Measurements from ENCODE around the gene PITPNB.

PITPNB gene

GRCh38 chr22:27875951-27876350 is 43.1 kb downstream of the PITPNB start:
- H3K36me3 ChIP-seq (ENCODE audit: control insufficient read depth, low read depth, low read length) = peaks cover 25% of the 10 kb centered on the region
- H3K9me3 ChIP-seq (ENCODE audit: control insufficient read depth, low read depth, low read length) = no peaks in the 10 kb centered on the region
- no peak overlapping the region for H3K4me3 ChIP-seq (ENCODE audit: low read length)
- peaks cover 22% of the 10 kb centered on the region for H3K4me1 ChIP-seq (ENCODE audit: control insufficient read depth, low read depth, low read length)
- H3K27ac ChIP-seq (ENCODE audit: low read length) = no peak overlapping the region
- H3K9ac ChIP-seq (ENCODE audit: low read length) = no peak overlapping the region
- no peaks in the 10 kb centered on the region for H3K27me3 ChIP-seq (ENCODE audit: control insufficient read depth, insufficient read depth, low read length)

DNA sequence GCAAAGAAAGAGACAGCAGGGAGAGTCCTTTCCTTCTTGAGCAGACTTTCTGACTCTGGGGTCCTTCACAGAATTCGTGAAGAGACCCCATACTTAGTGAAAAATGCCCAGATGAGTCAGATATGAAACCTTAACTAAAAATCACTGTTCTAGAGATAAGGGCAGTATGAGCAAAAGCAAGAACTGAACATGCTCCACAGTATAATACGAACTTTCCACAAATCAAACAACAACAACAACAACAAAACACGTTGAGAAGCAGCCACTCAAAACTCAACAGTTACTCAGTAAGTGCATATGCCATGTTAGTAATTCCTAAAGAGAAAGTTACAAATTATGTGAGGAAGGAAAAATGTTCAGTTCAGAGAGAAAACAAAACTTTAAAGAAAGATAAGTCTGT is 44.3 kb downstream of the PITPNB start:
- Histone ChIP-seq H3K27ac (ENCODE audit: low read length) (no peak overlapping the region), H3K4me1 (ENCODE audit: control insufficient read depth, low read depth, low read length) (peaks cover 18% of the 10 kb centered on the region), H3K4me3 (ENCODE audit: low read length) (no peak overlapping the region), H3K9ac (ENCODE audit: low read length) (no peak overlapping the region), H3K36me3 (ENCODE audit: control insufficient read depth, low read depth, low read length) (peaks cover 33% of the 10 kb centered on the region), H3K27me3 (ENCODE audit: control insufficient read depth, insufficient read depth, low read length) (no peaks in the 10 kb centered on the region), H3K9me3 (ENCODE audit: control insufficient read depth, low read depth, low read length) (no peaks in the 10 kb centered on the region)

- no peaks in the 10 kb centered on the region for H3K9me3 ChIP-seq (ENCODE audit: control insufficient read depth, low read depth, low read length)
- H3K36me3 ChIP-seq (ENCODE audit: control insufficient read depth, low read depth, low read length) = peaks cover 37% of the 10 kb centered on the region
- no peak overlapping the region for H3K4me3 ChIP-seq (ENCODE audit: low read length)
- H3K27me3 ChIP-seq (ENCODE audit: control insufficient read depth, insufficient read depth, low read length) = no peaks in the 10 kb centered on the region
- no peak overlapping the region for H3K27ac ChIP-seq (ENCODE audit: low read length)
- H3K4me1 ChIP-seq (ENCODE audit: control insufficient read depth, low read depth, low read length) = peaks cover 17% of the 10 kb centered on the region
- no peak overlapping the region for H3K9ac ChIP-seq (ENCODE audit: low read length)
Measured at GRCh38 chr22:27874185-27874584, 44.9 kb downstream of the PITPNB start.

GRCh38 chr22:27873472-27873871 is 45.6 kb downstream of the PITPNB start:
- Histone ChIP-seq H3K4me3 (ENCODE audit: low read length) (no peak overlapping the region), H3K27me3 (ENCODE audit: control insufficient read depth, insufficient read depth, low read length) (no peaks in the 10 kb centered on the region), H3K9ac (ENCODE audit: low read length) (no peak overlapping the region), H3K36me3 (ENCODE audit: control insufficient read depth, low read depth, low read length) (peaks cover 37% of the 10 kb centered on the region), H3K4me1 (ENCODE audit: control insufficient read depth, low read depth, low read length) (peaks cover 10% of the 10 kb centered on the region), H3K27ac (ENCODE audit: low read length) (no peak overlapping the region), H3K9me3 (ENCODE audit: control insufficient read depth, low read depth, low read length) (no peaks in the 10 kb centered on the region)

DNA sequence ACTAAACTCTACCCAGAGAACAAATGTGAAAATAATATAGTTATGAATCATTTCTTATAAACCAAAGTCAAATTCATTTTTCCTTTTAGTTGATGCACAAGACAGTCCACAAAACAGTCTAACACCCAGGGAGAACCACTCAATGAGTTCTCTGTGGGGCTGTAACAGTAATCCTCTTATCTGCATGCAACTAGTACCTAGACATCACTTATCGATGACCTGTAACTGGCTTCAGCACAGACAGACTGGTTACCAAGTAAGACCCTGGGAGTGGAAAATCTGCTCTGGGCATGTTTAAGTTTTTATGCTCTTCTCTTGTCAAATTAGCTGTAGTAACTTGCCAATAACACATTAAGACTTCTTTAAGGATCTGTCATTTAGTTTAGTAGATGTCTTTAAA is 46.6 kb downstream of the PITPNB start:
- Histone ChIP-seq H3K27ac (ENCODE audit: low read length) (no peak overlapping the region), H3K36me3 (ENCODE audit: control insufficient read depth, low read depth, low read length) (peaks cover 37% of the 10 kb centered on the region), H3K27me3 (ENCODE audit: control insufficient read depth, insufficient read depth, low read length) (no peaks in the 10 kb centered on the region), H3K4me1 (ENCODE audit: control insufficient read depth, low read depth, low read length) (peaks cover 2% of the 10 kb centered on the region), H3K4me3 (ENCODE audit: low read length) (no peak overlapping the region), H3K9ac (ENCODE audit: low read length) (no peak overlapping the region), H3K9me3 (ENCODE audit: control insufficient read depth, low read depth, low read length) (no peaks in the 10 kb centered on the region)

GRCh38 chr22:27871306-27872014 is 47.6 kb downstream of the PITPNB start:
- H3K4me3 ChIP-seq (ENCODE audit: low read length) = no peak overlapping the region
- no peaks in the 10 kb centered on the region for H3K27me3 ChIP-seq (ENCODE audit: control insufficient read depth, insufficient read depth, low read length)
- no peaks in the 10 kb centered on the region for H3K9me3 ChIP-seq (ENCODE audit: control insufficient read depth, low read depth, low read length)
- no peak overlapping the region for H3K9ac ChIP-seq (ENCODE audit: low read length)
- H3K27ac ChIP-seq (ENCODE audit: low read length) = no peak overlapping the region
- H3K4me1 ChIP-seq (ENCODE audit: control insufficient read depth, low read depth, low read length) = peaks cover 2% of the 10 kb centered on the region
- H3K36me3 ChIP-seq (ENCODE audit: control insufficient read depth, low read depth, low read length) = peaks cover 32% of the 10 kb centered on the region

DNA sequence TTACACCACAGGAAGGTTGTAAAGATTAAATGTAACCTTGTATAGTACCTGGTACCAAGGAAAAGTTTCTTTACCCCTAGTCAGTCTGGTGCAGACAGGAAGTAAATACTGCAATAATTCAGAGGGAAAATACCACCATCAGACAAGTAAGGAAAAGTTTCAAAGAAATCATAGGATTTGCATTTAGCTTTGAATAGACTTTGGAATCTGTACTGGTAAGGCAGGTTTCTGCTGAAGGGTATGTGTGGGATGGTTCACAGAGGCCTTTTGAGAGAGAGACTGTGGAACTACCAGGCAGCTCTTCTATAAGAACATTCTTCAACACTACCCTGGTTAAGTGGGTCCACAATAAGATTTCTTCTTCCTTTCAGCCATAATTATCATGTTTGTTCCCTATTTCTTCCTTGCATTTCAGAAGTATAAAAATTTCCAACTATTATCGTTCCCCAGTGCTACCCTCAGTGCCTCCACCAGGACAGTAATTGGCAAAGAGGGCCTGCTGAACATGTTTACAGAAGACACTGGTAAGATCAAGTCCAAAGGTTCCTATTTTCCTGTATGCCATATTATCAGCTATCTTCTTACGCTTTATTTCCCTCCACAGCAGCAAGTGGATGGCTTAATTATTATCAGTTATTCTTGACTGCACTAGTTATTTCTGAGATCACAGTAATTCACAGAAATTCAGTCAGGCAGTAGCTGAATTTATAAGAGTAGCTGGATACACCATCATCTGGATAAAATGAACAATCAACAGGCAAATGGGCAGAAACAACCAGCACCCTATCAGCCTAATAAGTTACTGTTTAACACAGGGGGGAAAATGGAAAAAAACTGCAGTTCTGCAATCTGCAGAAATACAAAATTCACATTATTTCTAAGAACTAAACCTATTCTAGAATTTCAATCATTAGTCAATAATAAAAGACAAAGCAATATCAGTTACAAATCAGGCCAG is 48.5 kb downstream of the PITPNB start:
- no peaks in the 10 kb centered on the region for H3K27me3 ChIP-seq (ENCODE audit: control insufficient read depth, insufficient read depth, low read length)
- no peaks in the 10 kb centered on the region for H3K9me3 ChIP-seq (ENCODE audit: control insufficient read depth, low read depth, low read length)
- no peak overlapping the region for H3K9ac ChIP-seq (ENCODE audit: low read length)
- no peak overlapping the region for H3K27ac ChIP-seq (ENCODE audit: low read length)
- H3K4me3 ChIP-seq (ENCODE audit: low read length) = no peak overlapping the region
- H3K4me1 ChIP-seq (ENCODE audit: control insufficient read depth, low read depth, low read length) = peaks cover 2% of the 10 kb centered on the region
- peaks cover 31% of the 10 kb centered on the region for H3K36me3 ChIP-seq (ENCODE audit: control insufficient read depth, low read depth, low read length)

GRCh38 chr22:27868732-27869282 is 50.2 kb downstream of the PITPNB start:
- no peaks in the 10 kb centered on the region for H3K9me3 ChIP-seq (ENCODE audit: control insufficient read depth, low read depth, low read length)
- H3K4me3 ChIP-seq (ENCODE audit: low read length) = no peak overlapping the region
- H3K9ac ChIP-seq (ENCODE audit: low read length) = no peak overlapping the region
- peaks cover 35% of the 10 kb centered on the region for H3K36me3 ChIP-seq (ENCODE audit: control insufficient read depth, low read depth, low read length)
- peaks cover 2% of the 10 kb centered on the region for H3K4me1 ChIP-seq (ENCODE audit: control insufficient read depth, low read depth, low read length)
- H3K27me3 ChIP-seq (ENCODE audit: control insufficient read depth, insufficient read depth, low read length) = no peaks in the 10 kb centered on the region
- no peak overlapping the region for H3K27ac ChIP-seq (ENCODE audit: low read length)

DNA sequence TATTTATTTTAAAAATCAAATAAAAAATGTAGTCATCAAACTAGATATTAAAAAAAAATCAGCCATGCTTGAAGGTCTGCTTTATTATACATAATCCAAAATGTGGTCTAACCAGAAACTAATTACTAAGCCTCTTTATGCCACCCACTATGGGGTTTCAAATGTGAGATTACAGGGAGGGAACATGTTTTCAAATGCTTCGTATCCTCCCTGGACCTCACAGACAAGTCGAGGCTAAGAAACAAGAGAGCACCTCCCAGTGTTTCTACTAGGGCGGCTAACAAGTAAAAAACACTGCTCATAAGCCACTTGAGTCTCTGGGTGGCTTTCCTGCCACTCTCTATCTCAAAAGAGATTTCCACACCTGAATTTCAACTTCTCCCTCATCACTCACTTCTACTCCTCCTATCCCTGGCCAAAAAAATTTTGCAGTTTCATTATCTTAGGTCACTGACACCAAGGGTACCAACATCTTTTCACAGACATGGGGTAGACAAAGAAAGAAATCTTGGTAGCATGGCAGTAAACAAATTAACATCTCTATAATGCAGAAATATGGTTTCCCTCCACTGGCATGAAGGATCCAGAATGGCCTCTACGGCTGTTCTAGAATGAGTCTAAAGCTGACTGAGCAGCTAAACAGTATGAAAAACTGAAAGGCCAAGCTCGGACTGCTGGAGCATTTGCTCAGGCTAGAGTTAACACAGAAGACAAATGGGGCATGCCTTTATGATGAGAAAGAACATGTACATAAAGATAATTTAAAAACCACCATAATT is 50.9 kb downstream of the PITPNB start:
- Histone ChIP-seq H3K4me3 (ENCODE audit: low read length) (no peak overlapping the region), H3K4me1 (ENCODE audit: control insufficient read depth, low read depth, low read length) (peaks cover 2% of the 10 kb centered on the region), H3K27me3 (ENCODE audit: control insufficient read depth, insufficient read depth, low read length) (no peaks in the 10 kb centered on the region), H3K9ac (ENCODE audit: low read length) (no peak overlapping the region), H3K36me3 (ENCODE audit: control insufficient read depth, low read depth, low read length) (peaks cover 31% of the 10 kb centered on the region), H3K9me3 (ENCODE audit: control insufficient read depth, low read depth, low read length) (no peaks in the 10 kb centered on the region), H3K27ac (ENCODE audit: low read length) (no peak overlapping the region)

- no peak overlapping the region for H3K27ac ChIP-seq (ENCODE audit: low read length)
- no peak overlapping the region for H3K4me3 ChIP-seq (ENCODE audit: low read length)
- H3K27me3 ChIP-seq (ENCODE audit: control insufficient read depth, insufficient read depth, low read length) = no peaks in the 10 kb centered on the region
- no peak overlapping the region for H3K9ac ChIP-seq (ENCODE audit: low read length)
- peaks cover 2% of the 10 kb centered on the region for H3K4me1 ChIP-seq (ENCODE audit: control insufficient read depth, low read depth, low read length)
- H3K9me3 ChIP-seq (ENCODE audit: control insufficient read depth, low read depth, low read length) = no peaks in the 10 kb centered on the region
- H3K36me3 ChIP-seq (ENCODE audit: control insufficient read depth, low read depth, low read length) = peaks cover 26% of the 10 kb centered on the region
Measured at GRCh38 chr22:27867085-27867952, 51.7 kb downstream of the PITPNB start.

All from iPS-18a (cell line).